Suprapubic skin (tissue), 4 donors: ENCODE data around the gene ARID3A.

Experiments used
- EP300 ChIP-seq: sonication (generic); formaldehyde crosslinking; IDR thresholded peaks from one replicate; pipeline ENCODE4 v1.6.1; 2017; ENCODE audit warnings: antibody characterized with exemption
- POLR2A ChIP-seq, 2 donors: fragments of 450-650 bp; IDR thresholded peaks; one replicate each; pipeline ENCODE4 v1.6.1; 2017; ENCODE audit warnings: antibody characterized with exemption in 2 of 2, mild to moderate bottlenecking in 2 of 2, moderate library complexity in 2 of 2
- POLR2AphosphoS5 ChIP-seq, 3 donors: sonication (generic); formaldehyde crosslinking; IDR thresholded peaks; one replicate each; pipeline ENCODE4 v1.6.1; 2017; ENCODE audit warnings: antibody characterized with exemption in 3 of 3
- TF ChIP-seq, protein P1 (sequence below), 2 donors: fragments of 200-600 bp in 1 of 2; fragments of 450-650 bp in 1 of 2; sonication (generic) in 1 of 2; IDR thresholded peaks; one replicate each; pipeline ENCODE4 v1.5.1; 2016 to 2019; ENCODE audit warnings: antibody characterized with exemption in 2 of 2, mild to moderate bottlenecking in 1 of 2, moderate library complexity in 1 of 2

DNA sequence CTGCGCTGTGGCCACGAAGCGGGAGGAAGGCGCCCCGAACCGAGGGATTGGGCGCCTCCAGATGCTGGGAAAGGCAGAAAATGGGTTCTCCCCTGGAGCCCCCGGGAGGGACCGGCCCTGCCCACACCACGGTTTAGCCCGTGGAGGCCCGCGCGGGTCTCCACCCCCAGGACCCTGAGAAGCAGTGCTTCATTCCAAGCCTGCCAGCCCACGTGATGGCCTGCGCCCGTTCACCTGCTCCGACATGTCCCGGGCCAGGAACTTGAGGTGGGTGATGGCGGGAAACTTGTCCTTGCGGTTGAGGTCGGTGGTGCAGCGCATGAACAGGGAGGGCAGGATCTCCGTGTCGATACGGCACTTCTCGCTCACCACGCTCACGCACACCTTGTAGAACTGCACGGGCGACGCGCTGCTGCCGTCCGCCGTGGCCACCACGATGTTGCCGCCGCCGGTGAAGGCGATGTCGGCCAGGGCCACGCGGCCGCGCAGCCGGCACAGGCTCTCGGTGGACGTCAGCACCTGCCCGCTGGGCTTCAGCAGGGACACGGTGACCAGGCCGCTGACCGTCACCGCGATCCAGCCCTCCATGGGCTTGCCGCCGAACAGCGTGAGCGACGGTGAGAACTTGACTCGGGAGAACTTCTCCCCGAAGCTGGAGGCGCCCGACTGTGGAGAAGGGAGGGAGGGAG is 40.2 kb upstream of the ARID3A start:
- TF ChIP-seq, protein P1, sequence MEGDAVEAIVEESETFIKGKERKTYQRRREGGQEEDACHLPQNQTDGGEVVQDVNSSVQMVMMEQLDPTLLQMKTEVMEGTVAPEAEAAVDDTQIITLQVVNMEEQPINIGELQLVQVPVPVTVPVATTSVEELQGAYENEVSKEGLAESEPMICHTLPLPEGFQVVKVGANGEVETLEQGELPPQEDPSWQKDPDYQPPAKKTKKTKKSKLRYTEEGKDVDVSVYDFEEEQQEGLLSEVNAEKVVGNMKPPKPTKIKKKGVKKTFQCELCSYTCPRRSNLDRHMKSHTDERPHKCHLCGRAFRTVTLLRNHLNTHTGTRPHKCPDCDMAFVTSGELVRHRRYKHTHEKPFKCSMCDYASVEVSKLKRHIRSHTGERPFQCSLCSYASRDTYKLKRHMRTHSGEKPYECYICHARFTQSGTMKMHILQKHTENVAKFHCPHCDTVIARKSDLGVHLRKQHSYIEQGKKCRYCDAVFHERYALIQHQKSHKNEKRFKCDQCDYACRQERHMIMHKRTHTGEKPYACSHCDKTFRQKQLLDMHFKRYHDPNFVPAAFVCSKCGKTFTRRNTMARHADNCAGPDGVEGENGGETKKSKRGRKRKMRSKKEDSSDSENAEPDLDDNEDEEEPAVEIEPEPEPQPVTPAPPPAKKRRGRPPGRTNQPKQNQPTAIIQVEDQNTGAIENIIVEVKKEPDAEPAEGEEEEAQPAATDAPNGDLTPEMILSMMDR (IDR thresholded peaks at IDR 0.05), result no peak
- no peak for TF ChIP-seq EP300
- no peak for TF ChIP-seq POLR2A (IDR thresholded peaks at IDR 0.05)
- TF ChIP-seq POLR2AphosphoS5 (IDR thresholded peaks at IDR 0.05), result no peak
